ENCODE measurements around the gene MUTYH.
"Not testable (repeated sequence)": the region's sequence is repeated elsewhere in the genome, so short reads cannot be mapped to it uniquely, and the experiment has no call there.

The MUTYH gene

DNA sequence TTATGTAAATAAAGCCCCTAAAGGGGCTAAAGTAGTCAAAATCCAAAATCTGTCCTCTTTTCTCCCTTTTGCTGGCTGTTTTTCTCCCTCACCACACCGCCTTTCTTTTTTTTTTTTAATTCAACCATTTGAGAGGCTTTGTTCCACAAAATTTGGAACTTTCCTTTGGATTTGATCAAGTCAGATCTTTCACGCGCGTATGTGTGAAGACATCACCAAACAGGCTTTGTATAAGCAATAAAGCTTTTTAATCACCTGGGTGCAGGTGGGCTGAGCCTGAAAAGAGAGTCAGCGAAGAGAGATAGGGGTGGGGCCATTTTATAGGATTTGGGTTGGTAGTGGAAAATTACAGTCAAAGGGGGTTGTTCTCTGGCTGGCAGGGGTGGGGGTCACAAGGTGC is 18.8 kb downstream of the MUTYH start:
- DNase-seq (ENCODE audit: low spot score), result no peak

DNA sequence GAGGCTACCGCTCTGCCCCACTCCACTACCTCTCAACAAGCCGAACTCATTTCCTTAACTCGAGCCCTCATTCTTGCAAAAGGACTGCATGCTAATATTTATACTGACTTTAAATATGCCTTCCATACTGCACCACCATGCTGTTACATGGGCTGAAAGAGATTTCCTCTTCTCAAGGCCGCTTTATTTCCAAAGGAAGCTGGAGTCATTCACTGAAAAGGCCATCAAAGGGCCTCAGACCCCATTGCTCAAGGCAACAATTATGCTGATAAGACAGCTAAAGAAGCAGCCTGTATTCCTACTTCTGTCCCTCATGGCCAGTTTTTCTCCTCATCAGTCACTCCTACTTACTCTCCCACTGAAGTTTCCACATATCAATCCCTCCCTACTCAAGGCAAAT is 20.5 kb downstream of the MUTYH start:
- no peak for DNase-seq (ENCODE audit: low spot score)

DNA sequence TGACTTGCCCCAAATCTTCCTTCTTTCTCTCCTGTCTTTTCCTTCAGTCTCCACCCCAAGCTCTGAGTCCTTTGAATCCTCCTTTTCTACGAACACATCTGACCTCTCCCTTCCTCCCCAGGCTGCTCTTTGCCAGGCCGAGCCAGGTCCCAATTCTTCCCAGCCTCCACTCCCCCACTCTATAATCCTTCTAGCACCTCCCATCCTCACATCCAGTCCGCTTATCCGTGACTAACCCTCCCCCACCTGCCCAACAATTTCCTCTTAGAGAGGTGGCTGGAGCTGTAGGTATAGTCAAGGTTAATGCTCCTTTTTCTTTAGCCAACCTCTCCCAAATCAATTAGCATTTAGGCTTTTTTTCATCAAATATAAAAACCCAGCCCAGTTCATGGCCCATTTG is 23.1 kb downstream of the MUTYH start:
- no peak for DNase-seq (ENCODE audit: low spot score)

- DNase-seq (ENCODE audit: low spot score), result no peak
Measured at GRCh38 chr1:45314266-45314665, 26.0 kb downstream of the MUTYH start.

GRCh38 chr1:45306905-45307304 is 33.3 kb downstream of the MUTYH start:
- DNase-seq (ENCODE audit: low spot score), result no peak

GRCh38 chr1:45306319-45306718 is 33.9 kb downstream of the MUTYH start:
- no peak for DNase-seq (ENCODE audit: low spot score)

DNA sequence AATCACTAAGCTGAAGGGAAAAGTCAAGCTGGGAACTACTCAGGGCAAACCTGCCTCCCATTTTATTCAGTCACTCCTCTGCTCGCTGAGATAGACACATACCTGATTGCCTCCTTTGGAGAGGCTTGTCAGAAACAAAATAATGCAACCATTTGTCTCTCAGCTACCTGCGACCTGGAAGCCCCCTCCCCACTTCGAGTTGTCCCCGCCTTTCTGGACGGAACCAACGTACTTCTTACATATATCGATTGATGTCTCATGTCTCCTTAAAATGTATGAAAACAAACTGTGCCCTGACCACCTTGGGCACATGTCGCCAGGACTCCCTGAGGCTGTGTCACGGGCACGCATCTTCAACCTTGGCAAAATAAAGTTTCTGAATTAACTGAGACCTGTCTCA is 35.0 kb downstream of the MUTYH start:
- DNase-seq (ENCODE audit: low spot score), result no peak

- DNase-seq (ENCODE audit: low spot score), result no peak
Measured at GRCh38 chr1:45304311-45305081, 35.7 kb downstream of the MUTYH start.

- DNase-seq (ENCODE audit: low spot score), result peak; percentile 95
Measured at GRCh38 chr1:45303520-45304310, 36.5 kb downstream of the MUTYH start.

DNA sequence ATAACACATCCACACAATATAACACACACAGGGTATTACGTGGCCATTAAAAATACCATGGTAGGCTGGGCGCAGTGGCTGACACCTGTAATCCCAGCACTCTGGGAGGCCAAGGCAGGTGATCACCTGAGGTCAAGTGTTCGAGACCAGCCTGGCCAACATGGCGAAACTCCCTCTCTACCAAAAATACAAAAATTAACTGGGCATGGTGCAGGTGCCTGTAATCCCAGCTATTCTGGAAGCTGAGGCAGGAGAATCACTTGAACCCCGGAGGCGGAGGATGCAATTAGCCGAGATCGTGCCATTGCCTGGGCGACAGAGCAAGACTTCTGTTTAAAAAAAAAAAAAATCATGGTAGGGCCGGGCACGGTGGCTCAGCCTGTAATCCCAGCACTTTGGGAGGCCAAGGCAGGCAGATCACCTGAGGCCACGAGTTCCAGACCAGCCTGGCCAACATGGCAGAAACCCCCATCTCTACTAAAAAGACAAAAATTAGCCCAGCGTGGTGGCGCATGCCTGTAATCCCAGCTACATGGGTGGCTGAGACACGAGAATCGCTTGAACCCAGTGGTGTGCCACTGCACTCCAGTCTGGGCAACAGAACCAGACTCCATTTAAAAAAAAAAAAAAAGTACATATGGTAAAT is 37.6 kb downstream of the MUTYH start:
- DNase-seq (ENCODE audit: low spot score), result no peak

DNA sequence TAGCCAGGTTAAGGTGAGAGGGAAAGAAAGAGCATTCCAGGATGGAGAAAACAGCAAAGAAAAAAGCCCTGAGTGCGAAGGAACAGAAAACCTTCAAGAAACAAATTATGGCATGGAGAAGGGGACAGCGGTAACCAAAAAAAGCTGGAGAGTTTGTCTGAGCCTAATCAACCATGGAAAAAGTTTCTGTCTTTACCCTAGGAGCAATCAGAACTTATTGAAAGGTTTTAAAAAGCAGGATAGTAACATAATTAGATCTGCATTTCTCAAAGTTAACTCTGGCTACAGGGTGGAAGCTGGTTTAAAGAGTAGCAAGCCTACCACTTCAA is 39.6 kb downstream of the MUTYH start:
- no peak for DNase-seq (ENCODE audit: low spot score)

DNA sequence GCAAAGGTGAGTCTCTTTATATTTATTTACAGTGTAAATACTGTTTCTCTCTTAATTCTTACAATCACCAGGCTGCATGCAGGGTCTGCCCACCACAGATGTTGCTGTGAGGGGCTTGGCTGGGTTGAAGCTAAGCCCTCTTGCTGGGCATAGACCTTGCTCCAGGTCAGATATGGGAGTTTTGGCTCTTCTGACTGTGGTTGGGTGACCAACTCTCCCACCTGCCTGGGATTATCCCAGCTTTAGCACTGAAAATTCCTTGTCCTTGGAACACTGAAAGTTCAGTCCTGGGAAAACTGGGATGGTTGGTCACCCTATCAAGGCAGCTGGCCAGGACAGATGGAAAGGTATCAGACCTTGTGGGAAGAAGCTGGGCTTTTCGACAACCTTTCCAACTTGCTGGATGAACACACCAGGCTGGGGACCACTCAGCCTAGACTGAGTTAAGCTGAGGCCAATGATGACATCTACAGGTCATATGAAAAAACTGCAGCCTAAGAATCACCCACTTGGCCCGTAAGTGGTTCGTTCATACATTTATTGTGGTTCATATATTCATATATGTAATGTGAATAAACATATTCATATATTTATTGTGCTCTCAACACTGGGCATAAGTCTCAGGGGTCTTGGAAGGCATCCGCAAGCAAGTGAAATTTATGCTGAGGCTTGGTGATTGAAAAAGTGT is 40.1 kb downstream of the MUTYH start:
- peak; percentile 72 for DNase-seq (ENCODE audit: low spot score)

DNA sequence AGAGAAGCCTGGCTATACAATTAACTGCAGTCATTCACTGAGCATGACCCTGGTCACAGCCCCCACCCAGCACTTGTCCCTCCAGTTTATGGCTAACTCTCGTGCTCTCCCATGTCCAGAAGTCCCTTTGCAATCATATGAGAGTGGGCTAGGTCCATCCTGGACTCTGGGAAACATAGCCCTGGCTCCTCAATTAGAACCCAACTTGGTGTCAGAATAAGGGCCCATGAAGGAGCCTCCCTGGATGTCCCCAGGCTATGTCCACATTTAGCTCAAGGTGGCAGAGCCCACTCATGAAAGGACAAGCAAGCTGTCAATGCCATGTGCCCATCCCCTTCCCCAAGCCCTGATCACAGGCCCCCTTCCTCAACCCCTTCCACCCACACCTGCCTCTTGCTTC is 40.9 kb downstream of the MUTYH start:
- DNase-seq (ENCODE audit: low spot score), result no peak

GRCh38 chr1:45297666-45298356 is 42.4 kb downstream of the MUTYH start:
- no peak for DNase-seq (ENCODE audit: low spot score)

GRCh38 chr1:45291716-45292115 is 48.5 kb downstream of the MUTYH start:
- no peak for DNase-seq (ENCODE audit: low spot score)

DNA sequence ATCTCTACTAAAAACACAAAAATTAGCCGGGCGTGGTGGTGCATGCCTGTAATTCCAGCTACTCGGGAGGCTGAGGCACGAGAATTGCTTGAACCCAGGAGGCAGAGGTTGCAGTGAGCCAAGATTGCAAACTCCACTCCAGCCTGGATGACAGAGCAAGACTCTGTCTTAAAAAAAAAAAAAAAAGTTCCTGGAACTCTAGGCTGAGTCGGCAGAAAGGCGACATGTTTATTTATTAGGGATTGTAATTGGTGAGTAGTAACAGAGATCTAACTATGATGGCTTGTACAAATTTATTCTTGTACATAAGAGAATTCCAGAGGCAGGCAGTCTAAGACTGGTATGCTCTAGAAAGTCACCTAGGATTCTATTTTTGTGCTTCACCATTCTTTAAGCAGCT is 49.2 kb downstream of the MUTYH start:
- DNase-seq (ENCODE audit: low spot score), result not testable (repeated sequence)

- DNase-seq (ENCODE audit: low spot score), result not testable (repeated sequence)
Measured at GRCh38 chr1:45286521-45286920, 53.7 kb downstream of the MUTYH start.

DNA sequence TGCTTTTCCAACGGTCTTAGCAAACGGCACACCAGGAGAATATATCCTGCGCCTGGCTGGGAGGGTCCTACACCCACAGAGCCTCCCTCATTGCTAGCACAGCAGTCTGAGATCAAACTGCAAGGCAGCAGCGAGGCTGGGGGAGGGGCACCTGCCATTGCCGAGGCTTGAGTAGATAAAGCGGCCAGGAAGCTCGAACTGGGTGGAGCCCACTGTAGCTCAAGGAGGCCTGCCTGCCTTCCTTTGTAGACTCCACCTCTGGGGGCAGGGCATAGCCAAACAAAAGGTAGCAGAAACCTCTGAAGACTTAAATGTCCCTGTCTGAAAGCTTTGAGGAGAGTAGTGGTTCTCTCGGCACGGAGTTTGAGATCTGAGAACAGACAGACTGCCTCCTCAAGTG is 55.4 kb downstream of the MUTYH start:
- not testable (repeated sequence) for DNase-seq (ENCODE audit: low spot score)

DNA sequence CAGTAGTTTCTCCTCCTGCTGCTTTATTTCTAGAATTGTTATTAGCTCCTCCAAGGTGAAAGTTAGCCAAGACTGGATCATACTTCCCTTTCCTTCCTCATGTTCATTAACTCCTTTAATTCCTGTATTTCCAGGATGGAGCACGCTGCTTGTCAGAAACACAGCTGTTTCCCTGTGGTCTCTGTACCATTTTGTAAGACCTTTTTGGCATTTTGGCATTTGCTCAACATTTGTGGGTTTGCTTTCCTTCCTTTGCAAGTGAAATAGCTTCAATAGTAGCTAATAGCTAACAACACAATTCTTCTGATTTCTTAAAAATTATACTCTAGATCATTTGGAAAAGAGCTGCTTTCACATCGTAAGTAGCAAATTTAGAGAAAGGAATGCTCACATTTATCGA is 57.9 kb downstream of the MUTYH start:
- no peak for DNase-seq (ENCODE audit: low spot score)
